Measurements from ENCODE around the gene CSRP1. TPM values are rescaled to one million over a fixed set of nuclear protein-coding genes. Genes with fewer than 3 reads are reported as not detected.
"Not testable (repeated sequence)": the region's sequence is repeated elsewhere in the genome, so short reads cannot be mapped to it uniquely, and the experiment has no call there.

The CSRP1 gene
- total RNA-seq = 184 and 198 TPM in 2 replicates
- polyA plus RNA-seq (2012) = 472 TPM

DNA sequence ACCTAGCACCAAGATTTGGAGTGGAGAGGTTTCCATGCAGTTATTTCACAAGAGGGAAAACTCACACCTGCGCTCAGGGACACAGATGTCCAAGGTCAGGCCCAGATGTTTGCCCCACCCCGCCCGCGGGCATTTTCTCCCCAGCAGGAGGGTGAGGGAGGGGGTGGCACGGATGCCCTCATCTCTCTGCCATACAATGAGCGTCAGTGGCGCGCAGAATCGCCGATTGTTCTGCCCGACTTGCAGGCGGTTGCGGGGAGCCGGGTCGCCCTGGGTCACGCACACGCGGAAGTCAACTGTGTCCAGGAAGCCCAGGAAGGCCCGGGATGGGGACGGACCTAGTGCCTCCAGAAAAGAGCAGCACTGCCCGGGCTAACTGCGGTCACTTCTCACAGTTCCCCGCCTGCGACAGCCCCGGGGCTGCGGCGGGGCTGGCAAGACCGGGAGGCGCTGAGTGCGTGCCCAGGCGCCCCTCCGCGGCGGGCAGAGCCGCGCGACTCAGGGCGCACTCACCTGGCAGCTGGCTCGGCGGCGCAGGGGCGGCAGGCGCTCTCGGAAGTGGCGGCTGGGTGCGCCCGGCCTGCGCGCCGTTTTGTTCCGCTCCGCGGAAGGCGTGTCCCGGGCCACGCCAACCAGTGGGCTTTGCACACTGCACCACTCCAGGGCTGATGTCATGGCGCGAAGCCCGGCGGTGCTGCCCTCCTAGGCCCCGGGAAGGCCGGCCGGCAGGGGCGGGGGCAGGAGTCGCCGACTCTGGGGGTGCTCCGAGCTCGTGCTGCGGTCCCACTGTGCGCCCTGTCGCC lies at the start of gene CSRP1:
Gene CSRP1, minus strand, starts transcription at position 567 of the 803 bp plus-strand sequence. CDS start 10,820 bp downstream, outside the sequence.
- peak; percentile 82 for DNase-seq (ENCODE audit: low read depth)

DNA sequence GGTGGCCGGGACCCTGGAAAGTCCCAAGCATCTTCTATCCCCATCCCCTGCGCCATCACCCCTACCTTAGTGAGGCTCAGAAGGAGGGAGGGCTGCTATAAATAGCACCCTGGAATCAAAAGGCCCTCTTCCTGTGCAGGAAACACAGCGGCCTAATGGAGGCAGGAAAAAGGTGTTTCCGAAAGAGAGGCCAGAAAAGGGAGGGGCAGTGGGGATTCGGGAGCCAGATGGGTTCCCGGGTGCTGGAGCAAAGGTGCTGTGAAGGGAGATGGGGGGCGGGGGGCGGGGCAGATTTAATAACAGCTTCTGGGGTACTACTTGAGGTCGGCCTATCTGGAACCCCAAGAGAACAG lies 48.6 kb upstream of the CSRP1 start:
- DNase-seq (ENCODE audit: low read depth) = no peak

- no peak for DNase-seq (ENCODE audit: low read depth)
Observed at GRCh38 chr1:201554789-201555592, 48.1 kb upstream of the CSRP1 start.

DNA sequence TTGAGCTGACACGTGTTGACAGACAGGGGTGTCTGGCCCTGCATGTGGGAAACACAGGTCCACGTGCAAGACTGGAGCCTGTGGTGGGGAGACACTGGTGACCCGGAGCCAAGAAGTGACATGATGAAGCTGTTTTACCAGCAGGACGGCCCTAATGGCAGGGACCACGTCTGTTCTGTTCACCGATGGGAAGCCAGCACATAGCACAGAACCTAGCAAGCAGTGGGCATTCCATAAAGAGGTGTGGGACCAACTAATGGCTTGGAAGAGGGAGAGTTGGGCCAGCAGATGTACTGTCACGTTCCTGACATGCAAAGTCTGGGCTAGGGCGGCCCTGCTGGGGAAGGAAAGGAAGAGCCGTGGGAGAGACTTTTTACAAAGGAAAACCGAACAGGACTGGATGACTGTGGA lies 47.3 kb upstream of the CSRP1 start:
- DNase-seq (ENCODE audit: low read depth) = peak; percentile 65

- DNase-seq (ENCODE audit: low read depth) = no peak
Observed at GRCh38 chr1:201553496-201554189, 46.7 kb upstream of the CSRP1 start.

DNA sequence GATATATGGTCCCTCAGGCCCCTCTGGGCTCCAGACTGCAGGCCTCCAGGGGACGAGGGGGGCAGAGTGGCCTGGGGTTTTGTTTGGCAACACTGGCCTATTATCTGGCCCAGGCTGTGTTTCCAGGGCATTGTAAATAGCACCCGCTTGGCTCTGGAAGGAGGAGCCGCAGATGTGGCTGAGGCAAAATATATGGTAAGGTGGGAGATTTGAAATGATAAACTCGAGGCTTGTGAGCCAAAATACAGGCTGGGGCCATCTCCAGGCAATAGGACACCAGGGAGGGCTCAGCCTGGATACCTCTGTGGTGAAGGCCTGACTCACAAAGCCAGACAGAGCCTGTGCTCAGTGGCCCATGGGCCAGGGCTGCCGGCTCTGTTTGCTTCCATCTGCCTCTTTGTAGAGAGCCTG lies 46.0 kb upstream of the CSRP1 start:
- peak; percentile 87 for DNase-seq (ENCODE audit: low read depth)

- DNase-seq (ENCODE audit: low read depth) = peak; percentile 97
Observed at GRCh38 chr1:201551877-201552731, 45.2 kb upstream of the CSRP1 start.

DNA sequence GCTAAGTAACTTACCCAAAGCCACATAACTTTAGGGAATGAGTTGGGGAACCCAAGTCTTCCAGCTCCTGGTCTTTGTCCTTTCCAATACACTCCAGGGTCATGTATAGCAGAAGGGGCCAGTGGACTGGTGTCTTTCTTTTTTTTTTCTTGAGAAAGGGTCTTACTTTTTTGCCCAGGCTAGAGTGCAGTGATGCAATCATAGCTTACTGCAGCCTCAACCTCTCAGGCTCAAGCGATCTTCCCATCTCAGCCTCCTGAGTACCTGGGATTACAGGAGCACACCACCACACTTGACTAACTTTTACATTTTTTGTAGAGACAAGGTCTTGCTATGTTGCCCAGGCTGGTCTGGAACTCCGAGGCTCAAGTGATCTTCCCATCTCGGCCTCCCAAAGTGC lies 44.2 kb upstream of the CSRP1 start:
- DNase-seq (ENCODE audit: low read depth) = no peak

GRCh38 chr1:201549522-201549921 lies 42.6 kb upstream of the CSRP1 start:
- not testable (repeated sequence) for DNase-seq (ENCODE audit: low read depth)

GRCh38 chr1:201545851-201546492 lies 39.0 kb upstream of the CSRP1 start:
- peak; percentile 59 for DNase-seq (ENCODE audit: low read depth)

DNA sequence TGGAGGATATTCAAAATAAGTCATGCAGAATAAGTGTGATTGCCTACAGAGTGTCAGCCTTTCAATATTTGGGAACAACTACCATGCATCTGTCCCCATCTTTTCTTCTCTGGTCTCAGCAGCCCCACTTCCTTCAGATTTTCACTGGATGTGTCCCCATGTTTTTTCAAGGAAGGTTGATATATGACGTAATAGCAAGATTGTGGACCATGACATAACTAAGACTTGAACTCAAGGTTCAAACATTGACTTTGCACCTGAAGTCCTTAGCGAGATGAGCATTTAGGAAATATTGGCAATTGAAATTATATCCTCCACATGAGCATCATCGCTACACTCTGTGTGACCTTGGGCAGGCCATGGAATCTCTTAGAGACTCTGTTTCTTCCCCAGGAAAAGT lies 37.8 kb upstream of the CSRP1 start:
- DNase-seq (ENCODE audit: low read depth) = no peak

- DNase-seq (ENCODE audit: low read depth) = no peak
Observed at GRCh38 chr1:201543871-201544642, 37.1 kb upstream of the CSRP1 start.

- DNase-seq (ENCODE audit: low read depth) = peak; percentile 57
Observed at GRCh38 chr1:201542309-201543035, 35.5 kb upstream of the CSRP1 start.

- no peak for DNase-seq (ENCODE audit: low read depth)
Observed at GRCh38 chr1:201540846-201541735, 34.2 kb upstream of the CSRP1 start.

DNA sequence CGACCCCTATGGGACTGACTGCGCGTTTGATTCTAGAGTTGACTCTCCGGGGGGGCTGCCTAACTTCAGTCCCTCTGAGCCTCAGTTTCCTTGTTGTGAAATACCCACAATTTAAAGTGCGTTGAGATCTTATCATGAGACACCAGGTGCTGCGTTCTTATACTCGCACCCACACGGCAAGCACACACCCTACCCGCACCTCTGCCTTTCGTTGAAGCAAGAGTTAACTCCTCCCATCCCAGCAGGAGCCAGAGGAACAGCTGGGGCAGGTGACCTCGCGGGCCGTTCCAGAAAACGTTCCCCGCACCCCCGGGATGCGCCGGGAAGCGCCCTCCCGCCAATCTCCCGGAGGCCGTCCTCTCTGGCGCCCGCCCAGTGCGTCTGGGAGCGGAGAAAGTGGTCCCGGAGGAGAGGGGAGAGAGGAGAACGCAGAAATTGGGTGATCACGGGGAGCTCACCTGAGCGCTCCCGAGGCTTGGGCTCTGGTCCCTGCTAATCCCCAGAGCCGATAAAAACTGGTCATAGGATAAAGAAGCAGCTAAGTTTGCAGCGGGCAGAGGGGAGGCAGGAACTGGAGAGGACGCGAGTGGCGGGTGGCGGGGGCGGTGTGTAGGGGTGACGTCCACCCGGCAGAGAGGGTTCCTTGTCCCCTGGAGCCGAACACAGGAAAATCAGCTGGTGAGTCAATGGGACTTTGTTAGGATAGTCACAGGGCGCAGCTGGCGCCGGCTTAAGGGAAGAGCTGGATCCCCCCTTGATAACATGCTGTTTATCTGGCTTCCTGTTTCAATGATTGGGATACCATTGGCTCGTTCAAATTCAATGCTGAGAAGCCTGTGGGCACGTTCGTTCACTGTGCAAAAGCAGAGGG lies 32.9 kb upstream of the CSRP1 start:
- DNase-seq (ENCODE audit: low read depth) = peak; percentile 86

DNA sequence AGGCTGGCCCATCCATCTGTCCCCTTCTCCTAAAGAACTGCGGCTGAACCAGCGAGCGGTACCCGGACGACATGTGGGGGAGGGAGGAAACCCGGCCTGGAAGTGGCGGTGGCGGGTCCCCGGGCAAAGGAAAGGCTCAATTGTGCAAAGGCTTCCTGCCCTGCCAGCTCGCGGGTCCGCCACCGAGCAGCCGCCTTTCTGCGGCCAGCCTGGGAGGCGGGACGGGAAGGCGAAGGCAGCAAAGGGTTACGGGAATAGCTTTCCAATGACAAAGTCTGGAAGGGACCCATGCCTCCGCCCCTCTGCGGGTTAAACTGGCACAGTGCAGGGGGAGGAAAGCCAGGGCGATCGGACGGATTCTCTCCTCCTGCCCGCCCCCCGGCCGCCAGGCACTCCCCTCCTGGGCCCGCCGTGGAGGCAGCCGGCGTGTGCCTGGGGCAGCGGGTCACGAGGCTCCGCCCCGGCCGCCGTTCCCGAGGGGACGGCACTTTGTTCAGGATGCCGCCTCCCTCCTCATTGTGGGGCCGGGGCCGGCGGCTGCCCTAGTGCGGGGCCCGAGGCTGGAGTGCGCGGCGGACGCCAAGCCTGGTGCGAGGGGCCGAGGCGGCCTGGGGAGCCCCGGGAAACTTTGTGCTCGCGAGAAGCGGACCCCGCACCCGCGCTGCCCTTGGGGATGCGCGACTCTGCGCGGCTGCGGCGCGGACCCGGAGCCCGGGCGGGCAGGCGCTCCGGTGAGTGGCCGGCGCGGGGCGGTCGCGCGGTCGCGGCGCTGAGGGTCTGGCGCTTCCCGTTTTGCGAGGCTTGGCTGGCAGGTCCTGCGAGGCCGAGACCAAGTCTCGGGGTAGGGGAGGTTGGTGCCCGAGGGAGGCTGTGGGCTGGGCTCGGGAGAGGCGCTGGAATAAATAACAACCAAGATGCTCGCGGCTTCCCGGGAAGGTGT lies 32.0 kb upstream of the CSRP1 start, which contains the start of gene NAV1:
Gene NAV1, plus strand, starts transcription at position 516 of the 940 bp plus-strand sequence. CDS start 83,758 bp downstream, outside the sequence.
- peak; percentile 95 for DNase-seq (ENCODE audit: low read depth)

Data from myocyte (in vitro differentiated cells).